NCI-H226 (cell line): ENCODE data around the gene HMGXB3.

Experiments used
- DNase-seq: peaks from one replicate; pipeline ENCODE4 v3.0.0-alpha.2; 2015

The HMGXB3 gene

GRCh38 chr5:150052956-150053712, 52.6 kb downstream of the HMGXB3 start:
- DNase-seq, result peak; percentile 52

GRCh38 chr5:150053713-150054392, 53.3 kb downstream of the HMGXB3 start:
- no peak for DNase-seq

DNA sequence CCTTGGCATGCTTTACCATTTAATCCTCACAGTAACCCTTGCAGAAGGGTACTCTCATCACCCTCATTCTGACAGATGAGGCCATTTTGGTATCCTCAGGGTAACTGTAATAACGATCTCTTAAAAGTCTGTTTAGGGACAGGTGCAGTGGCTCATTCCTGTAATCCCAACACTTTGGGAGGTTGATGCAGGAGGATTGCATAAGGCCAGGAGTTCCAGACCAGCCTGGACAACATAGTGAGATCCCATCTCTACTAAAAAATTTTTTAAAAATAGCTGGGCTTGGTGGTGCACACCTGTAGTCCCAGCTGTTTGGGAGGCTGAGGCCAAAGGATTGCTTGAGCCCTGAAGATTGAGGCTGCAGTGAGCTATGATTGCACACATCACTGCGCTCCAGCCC, 54.0 kb downstream of the HMGXB3 start:
- DNase-seq, result no peak

GRCh38 chr5:150055326-150056074, 55.0 kb downstream of the HMGXB3 start:
- no peak for DNase-seq

- DNase-seq, result no peak
These were observed 55.5 kb downstream of the HMGXB3 start for GRCh38 chr5:150056075-150056443.

DNA sequence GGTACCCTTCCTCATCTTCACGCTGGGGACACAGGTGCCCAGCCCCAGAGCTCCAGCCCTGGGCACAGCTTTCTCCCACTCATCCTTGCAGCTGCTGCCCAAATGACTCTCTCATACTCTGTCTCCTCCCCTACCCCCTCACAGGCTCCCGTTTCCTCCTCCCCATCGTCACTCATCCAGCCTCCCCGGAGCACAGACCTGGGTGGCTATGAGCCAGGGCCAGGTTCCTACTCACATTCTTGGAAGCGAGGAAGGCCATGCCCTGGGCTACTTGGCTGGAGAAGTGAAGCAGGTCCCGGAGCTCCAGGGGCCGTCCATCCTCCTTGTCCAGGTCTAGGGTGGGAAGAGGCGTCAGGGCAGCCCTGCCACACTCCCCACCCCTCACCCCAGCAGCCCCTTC, 56.5 kb downstream of the HMGXB3 start:
- no peak for DNase-seq

- DNase-seq, result no peak
These were observed 57.0 kb downstream of the HMGXB3 start for GRCh38 chr5:150057511-150057910.

DNA sequence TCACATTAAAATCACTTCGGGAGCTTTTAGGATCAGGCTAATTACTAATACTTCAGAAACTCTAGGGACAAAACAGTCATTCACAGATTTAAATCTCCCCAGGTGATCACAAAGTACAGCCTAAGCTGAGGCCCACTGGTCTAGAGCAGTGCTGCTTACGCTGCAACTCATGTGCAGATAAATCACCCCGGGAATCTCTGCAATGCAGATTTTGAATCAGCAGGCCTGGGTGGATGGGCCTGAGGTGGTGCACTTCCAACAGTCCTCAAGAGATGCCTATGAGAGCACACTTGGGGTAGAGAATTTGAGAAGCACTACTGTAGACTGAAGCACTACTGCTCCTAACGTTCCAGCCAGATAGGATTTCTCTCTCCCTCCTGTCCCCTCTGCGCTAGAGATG, 57.5 kb downstream of the HMGXB3 start:
- DNase-seq, result no peak

DNA sequence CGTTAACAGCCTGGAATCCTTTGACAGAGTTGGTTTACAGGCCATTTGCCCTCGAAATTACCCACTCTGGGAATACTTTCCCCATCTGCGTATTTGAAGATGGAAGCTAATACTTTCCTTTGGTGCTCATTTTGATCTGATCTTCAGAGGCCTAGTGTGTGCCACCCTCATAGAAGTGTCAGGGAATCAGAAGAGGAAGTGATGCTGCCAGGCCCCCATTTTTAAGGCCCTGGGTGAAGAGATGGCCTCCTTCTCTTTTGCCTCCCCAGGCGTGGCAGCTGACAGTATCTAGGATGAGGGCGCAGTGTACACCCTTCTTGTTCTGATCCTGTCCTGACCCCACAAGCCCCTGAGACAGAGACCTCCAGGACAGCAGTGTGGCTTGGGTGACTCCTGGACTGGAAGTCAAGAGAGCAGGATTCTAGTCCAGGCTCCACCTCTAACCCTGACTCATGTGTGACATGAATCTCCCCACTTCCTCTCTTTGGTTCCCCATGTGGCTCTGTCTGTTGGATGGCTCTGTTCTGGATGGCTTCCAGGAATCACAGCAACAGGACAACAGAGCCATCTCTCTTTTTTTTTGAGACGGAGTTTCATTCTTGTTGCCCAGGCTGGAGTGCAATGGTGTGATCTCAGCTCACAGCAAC, 58.1 kb downstream of the HMGXB3 start:
- no peak for DNase-seq

GRCh38 chr5:150059623-150060022, 59.1 kb downstream of the HMGXB3 start:
- DNase-seq, result no peak

DNA sequence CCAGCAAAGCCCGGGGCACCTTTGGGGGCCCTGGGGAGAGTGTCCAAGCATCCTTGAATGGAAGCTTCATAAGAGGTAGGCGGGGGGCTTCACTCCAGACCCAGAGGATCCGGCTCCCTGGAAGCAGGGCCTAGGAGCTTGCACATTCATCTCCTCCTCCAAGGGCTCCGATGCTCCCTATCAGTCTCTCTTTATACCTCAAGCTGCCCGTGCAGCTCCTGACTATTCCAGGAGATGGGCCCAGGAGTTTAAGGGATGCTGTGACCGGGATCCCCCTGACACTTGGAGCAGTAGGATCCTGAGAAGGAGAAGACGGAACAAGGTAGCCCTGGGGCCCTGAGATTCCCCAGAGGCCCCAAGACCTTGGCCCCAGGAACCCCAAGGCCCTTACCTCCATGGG, 59.9 kb downstream of the HMGXB3 start:
- DNase-seq, result no peak

- no peak for DNase-seq
These were observed 61.0 kb downstream of the HMGXB3 start for GRCh38 chr5:150061538-150061995.

DNA sequence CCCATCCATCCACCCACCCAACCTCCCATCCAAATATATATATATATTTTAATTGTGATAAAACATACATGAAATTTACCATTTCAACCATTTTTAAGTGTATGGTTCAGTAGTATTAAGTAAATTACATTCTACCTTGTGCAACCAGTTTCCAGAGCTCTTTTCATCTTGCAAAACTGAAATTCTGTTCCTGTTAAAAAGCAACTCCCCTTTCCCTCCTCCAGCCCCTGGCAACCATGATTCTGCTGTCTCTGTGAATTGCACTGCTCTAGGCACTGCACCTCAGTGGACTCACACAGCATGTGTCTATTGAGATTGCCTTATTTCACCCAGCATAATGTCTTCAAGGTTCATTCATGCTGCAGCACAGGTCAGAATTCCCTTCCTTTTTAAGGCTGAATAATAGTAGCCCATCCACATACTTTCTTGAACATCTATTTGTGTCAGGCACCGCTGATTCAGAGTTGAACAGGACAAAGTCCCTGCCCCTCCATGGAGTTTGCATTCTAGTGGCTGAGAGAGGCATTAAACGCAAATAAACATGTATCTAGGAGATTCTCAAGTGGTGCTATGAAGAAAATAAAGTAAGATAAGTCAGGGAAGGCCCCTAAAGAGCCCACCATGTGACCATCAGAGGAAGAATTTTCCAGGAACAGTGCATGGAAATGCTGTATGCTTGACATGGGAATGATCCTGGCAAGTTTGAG, 61.8 kb downstream of the HMGXB3 start:
- no peak for DNase-seq

DNA sequence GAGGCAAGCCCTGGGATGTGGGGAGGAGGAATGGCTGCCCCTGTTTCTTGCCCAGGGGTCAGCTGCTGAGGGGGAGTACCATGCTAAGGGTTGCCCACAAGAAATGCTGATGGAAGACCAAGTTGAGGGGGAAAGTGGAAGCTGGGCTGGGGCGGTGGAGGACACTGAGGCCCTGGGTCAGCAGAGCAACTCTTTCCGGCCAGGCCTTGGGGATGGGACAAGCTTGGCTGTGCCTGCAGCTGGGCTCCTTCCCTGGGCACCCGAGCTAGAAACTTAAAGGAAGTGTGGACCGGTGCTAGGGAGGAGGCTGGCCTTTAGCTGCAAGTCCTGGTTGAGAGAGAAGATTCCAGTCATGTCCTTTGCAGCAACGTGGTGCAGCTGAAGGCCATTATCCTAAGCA, 63.1 kb downstream of the HMGXB3 start:
- DNase-seq, result no peak

GRCh38 chr5:150064681-150065220, 64.2 kb downstream of the HMGXB3 start:
- no peak for DNase-seq

DNA sequence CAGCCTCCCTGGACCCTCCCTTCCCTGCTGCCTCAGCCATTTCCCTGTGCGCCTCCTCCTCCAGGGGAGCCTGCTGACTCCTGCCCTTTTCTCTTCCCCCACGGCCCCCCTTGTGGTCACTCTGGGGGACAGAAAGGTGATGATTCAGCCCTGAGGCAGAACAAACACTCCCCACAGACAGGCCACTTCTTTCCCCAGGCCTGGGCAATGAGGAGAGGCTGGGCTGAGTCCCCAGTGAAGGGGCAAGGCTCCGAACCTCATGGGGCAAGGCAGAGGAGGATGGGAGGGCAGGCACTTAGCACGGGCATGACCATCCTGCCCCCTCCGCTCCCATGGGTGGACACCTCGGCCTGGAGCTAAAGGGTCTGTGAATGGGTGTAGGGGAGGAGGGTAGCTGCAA, 64.8 kb downstream of the HMGXB3 start:
- peak; percentile 5 for DNase-seq

DNA sequence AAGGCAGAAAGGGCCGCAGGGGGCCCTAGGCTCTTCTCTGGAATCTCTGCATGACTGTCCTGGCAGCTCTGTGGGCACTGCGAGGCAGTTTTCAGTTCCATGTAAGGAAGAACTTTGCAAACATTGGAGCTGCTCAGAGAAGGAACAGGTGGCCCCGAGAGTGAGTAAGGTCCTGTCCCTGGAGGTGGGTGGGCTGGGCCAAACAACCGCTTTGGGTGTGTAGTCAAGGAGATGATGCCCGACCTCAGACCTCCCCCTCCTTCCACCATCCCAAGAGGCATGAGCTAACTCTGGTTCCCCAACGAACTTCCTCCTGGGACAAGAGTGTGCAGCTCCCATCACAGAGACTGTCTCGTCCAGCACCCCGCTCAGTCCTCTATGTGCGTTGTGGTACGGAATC, 65.3 kb downstream of the HMGXB3 start:
- DNase-seq, result no peak

GRCh38 chr5:150066436-150066835, 65.9 kb downstream of the HMGXB3 start:
- no peak for DNase-seq

DNA sequence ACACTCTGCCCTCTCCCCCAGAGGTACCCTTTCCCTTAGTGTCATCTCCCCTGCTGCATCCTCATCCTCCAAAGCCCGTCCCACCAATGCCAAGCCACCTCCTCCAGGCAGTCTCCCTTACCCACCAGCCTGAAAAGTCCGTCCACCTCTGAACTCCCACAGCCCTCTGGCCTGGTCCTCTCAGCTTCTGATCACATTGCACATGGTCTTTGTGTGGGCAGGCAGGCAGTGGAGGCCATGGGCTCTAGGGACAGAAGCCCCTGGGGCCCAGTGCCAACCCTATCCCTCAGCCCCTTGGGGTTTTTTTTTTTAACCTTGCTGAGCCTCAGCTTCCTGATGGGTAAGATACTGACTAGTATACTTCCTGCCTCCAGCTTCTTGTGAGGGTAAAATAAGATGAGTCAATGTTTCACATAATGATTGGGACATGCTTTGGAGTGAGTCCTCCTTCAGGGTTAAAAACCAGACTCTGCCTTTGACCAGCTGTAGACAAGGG, 66.4 kb downstream of the HMGXB3 start:
- DNase-seq, result peak; percentile 29

GRCh38 chr5:150067405-150067960, 66.9 kb downstream of the HMGXB3 start:
- DNase-seq, result no peak

- no peak for DNase-seq
These were observed 67.5 kb downstream of the HMGXB3 start for GRCh38 chr5:150068071-150068470.

GRCh38 chr5:150068472-150068871, 67.9 kb downstream of the HMGXB3 start:
- DNase-seq, result no peak
